Mucosa of rectum (tissue), 2 donors: ENCODE measurements around the gene PLEKHG4B.

Experiments used
- H3K27ac ChIP-seq, 2 donors: one replicate each; pipeline ENCODE4 v1.7.0; 2013; ENCODE audit warnings: inconsistent platforms in 2 of 2, low read depth in 2 of 2, low read length in 2 of 2
- H3K27me3 ChIP-seq, 2 donors: one replicate each; pipeline ENCODE4 v1.7.0; 2013; ENCODE audit warnings: low read length in 2 of 2; ENCODE audit not compliant: control insufficient read depth in 2 of 2, insufficient read depth in 2 of 2
- H3K36me3 ChIP-seq, 2 donors: one replicate each; pipeline ENCODE4 v1.7.0; 2013; ENCODE audit warnings: low read length in 2 of 2; ENCODE audit not compliant: control insufficient read depth in 2 of 2, insufficient read depth in 2 of 2
- H3K4me1 ChIP-seq, 2 donors: one replicate each; pipeline ENCODE4 v1.7.0; 2013; ENCODE audit warnings: low read length in 2 of 2, mild to moderate bottlenecking in 1 of 2; ENCODE audit not compliant: control insufficient read depth in 2 of 2, insufficient read depth in 2 of 2
- H3K4me3 ChIP-seq, 2 donors: one replicate each; pipeline ENCODE4 v1.7.0; 2013; ENCODE audit warnings: low read length in 2 of 2
- H3K9ac ChIP-seq, 2 donors: one replicate each; pipeline ENCODE4 v1.7.0; 2013; ENCODE audit warnings: low read length in 2 of 2, low read depth in 1 of 2, mild to moderate bottlenecking in 1 of 2
- H3K9me3 ChIP-seq, 2 donors: one replicate each; pipeline ENCODE4 v1.7.0; 2013; ENCODE audit warnings: low read length in 2 of 2; ENCODE audit not compliant: control insufficient read depth in 2 of 2
- donor health status: healthy.
- donor health status: Normal muscosa, but diverticular disease.

Gene PLEKHG4B

DNA sequence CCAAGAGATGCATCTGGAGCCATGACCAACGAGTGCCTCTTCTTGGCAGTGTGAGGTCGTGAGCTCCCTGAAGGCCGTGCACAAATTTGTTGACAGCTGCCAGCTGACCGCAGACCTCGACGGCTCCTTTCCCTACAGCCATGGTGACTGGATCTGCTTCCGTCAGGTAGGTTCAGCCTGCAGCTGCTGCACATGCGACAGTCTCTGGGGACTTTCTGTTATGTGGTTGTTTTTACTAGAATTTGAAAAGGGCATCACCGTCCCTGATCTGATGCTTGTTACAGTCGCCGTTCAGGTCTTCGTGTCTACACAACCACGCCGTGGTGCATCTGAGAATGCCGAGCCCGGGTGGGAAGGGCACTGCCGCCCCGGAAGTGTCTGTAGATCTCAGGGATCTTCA lies 62.9 kb downstream of the PLEKHG4B start:
- Histone ChIP-seq H3K9me3 (no peaks in the 10 kb centered on the region), H3K4me1 (no peaks in the 10 kb centered on the region), H3K27ac (no peak overlapping the region), H3K36me3 (no peaks in the 10 kb centered on the region), H3K27me3 (no peaks in the 10 kb centered on the region), H3K9ac (no peak overlapping the region), H3K4me3 (no peak overlapping the region)

GRCh38 chr5:155651-156410 lies 63.9 kb downstream of the PLEKHG4B start:
- Histone ChIP-seq H3K4me3 (no peak overlapping the region), H3K27me3 (no peaks in the 10 kb centered on the region), H3K36me3 (no peaks in the 10 kb centered on the region)

DNA sequence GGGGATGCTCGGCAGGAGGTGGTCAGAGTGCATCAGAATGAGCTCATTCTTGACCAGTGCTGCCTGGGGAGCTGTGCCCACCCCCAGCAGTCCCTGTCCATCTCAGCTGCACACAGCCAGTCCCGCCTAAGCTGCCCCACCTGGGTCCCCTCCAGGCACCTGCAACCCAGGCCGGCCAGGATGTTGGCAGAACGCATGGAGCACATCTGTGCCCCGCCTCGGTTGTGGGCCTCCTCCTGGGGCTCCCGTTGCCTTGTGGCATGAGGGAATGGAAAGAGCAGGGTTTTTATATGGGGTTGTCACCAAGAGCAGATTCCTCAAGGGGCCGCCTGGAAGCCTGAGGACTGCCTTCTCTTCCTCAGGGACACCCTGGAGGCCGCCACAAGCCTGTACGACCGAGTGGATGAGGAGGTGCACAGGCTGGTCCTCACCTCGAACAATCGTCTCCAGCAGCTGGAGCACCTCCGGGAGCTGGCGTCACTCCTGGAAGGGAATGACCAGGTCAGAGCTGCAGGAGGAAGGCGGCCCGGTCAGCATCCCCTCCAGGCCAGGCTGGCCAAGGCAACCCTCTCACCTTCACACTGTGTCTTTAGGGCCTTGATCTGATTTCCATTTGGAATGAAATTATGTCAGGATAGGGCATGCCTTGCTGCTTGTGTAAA lies 64.6 kb downstream of the PLEKHG4B start:
- no peak overlapping the region for H3K9ac ChIP-seq
- no peak overlapping the region for H3K27ac ChIP-seq
- no peaks in the 10 kb centered on the region for H3K36me3 ChIP-seq
- no peaks in the 10 kb centered on the region for H3K9me3 ChIP-seq
- H3K4me3 ChIP-seq: no peak overlapping the region
- H3K4me1 ChIP-seq: no peaks in the 10 kb centered on the region
- H3K27me3 ChIP-seq: no peaks in the 10 kb centered on the region

More at GRCh38 chr5:155651-156410, 63.9 kb downstream of the PLEKHG4B start:
- Histone ChIP-seq H3K9me3 (no peaks in the 10 kb centered on the region), H3K9ac (no peak overlapping the region), H3K27ac (no peak overlapping the region), H3K4me1 (no peaks in the 10 kb centered on the region)

DNA sequence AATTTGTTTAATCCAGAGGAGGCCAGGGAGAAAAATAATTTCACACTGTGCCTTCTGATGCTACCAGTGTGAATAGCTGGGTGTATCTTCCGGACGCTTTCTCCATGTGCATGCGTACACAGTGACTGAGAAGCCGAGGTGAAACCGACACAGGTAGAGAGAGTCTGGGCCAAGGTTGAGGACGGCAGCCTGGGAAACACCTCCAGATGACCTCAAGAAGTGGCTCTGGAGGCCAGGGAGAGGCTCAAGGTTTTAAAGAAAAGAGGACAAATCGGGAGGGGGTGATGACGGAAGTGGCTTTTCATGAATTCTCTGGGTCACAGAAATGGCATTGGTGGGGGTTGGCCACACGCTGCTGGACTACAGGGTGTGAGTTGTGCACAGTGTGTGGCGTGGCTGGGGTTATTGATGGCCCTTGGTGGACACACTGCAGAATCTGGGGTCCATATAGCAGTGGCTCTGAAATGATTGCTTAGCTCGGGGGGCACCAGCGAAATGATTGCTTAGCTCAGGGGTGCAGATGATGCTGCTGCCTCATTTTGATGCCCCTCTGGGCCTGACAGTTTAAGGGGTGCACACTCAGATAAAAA lies 65.3 kb downstream of the PLEKHG4B start:
- Histone ChIP-seq H3K36me3 (no peaks in the 10 kb centered on the region), H3K9me3 (no peaks in the 10 kb centered on the region)

DNA sequence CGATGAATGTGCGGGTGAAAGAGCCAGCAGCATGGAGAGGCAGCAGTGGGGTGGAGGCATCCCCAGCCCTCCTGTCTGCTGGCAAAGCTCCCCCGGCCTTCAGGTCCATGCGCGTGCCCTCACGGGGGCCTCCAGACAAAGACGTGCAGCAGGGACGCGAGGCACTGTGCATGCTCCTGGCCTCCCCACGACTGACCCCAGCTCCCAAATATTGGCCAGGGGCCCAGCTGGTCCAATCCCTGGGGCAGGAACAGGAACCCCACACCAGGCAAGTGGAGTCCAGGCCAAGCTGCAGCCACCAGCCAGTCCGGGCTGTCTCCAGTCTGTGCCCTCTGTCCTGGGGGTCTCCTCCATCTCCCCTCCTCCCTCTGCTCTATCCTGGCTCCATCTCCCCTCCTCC lies 65.8 kb downstream of the PLEKHG4B start:
- Histone ChIP-seq H3K27me3 (no peaks in the 10 kb centered on the region), H3K4me1 (no peaks in the 10 kb centered on the region), H3K9me3 (no peaks in the 10 kb centered on the region), H3K4me3 (no peak overlapping the region), H3K36me3 (no peaks in the 10 kb centered on the region), H3K9ac (no peak overlapping the region), H3K27ac (no peak overlapping the region)

More for the DNA sequence above, 65.3 kb downstream of the PLEKHG4B start:
- Histone ChIP-seq H3K4me1 (no peaks in the 10 kb centered on the region), H3K9ac (no peak overlapping the region), H3K27ac (no peak overlapping the region), H3K27me3 (no peaks in the 10 kb centered on the region), H3K4me3 (no peak overlapping the region)

DNA sequence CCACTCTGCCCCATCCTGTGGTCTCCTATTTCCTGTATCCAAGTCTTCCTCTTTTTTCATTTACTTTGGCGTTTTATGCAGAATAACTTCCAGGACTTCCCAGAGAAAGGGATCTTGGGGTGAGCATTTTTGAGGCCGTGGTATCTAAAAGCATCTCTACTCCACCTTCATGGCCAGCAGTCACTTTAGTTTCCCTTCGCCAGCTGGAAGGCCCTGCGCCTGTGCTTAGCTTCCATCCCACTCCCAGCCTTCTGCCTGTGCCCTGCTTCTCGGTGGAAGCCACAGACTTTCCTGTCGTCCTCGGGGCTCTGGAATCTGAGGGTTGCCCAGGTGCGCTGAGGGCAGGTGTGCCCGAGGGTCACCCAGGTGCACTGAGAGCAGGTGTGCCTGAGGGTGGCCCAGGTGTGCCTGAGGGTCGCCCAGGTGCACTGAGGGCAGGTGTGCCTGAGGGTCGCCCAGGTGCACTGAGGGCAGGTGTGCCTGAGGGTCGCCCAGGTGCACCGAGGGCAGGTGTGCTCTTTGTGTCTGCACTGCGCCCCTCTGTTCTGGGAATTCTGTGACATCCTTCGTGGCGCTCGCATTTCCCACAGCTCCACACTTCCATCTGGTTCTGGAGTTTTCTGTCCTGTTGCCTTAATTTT lies 67.0 kb downstream of the PLEKHG4B start:
- H3K27me3 ChIP-seq: no peaks in the 10 kb centered on the region

DNA sequence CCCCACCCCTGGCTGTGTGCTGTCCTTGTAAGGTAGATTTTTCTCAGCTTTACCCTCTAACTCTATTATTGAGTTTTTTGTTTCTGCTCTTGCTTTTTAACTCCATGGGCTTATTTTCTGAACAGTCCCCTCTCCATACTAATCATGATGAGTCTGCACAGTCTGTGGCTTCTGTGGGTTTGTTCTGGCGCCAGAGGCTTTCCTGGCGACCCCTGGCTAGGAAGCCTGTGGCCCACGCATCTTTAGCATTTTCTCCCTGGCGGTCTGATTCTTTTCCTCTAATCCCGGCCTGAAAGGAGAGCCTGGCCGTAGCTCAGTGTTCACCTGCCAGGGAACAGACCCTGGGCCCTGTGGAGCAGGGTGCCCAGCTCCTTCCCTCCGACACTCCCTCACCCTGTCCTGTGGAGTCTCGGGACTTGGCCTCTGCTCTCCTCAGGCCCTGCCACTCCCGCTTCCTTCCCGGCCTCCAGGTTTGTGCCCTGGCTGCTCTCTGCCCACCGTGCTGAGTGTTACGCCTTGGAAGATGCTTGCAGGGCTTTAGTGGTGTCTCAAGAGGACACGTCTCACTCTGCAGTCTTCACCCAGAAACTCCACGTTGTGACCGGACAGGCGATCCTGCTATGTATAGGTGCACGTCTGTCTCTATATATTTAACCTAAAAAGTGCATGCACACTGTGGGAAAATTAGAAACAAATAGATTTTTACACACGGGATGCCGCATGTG lies 67.6 kb downstream of the PLEKHG4B start:
- no peak overlapping the region for H3K4me3 ChIP-seq
- no peaks in the 10 kb centered on the region for H3K9me3 ChIP-seq
- no peaks in the 10 kb centered on the region for H3K27me3 ChIP-seq
- H3K9ac ChIP-seq: no peak overlapping the region
- no peak overlapping the region for H3K27ac ChIP-seq
- H3K36me3 ChIP-seq: no peaks in the 10 kb centered on the region
- no peaks in the 10 kb centered on the region for H3K4me1 ChIP-seq

More for the DNA sequence above, 67.0 kb downstream of the PLEKHG4B start:
- Histone ChIP-seq H3K36me3 (no peaks in the 10 kb centered on the region), H3K9ac (no peak overlapping the region), H3K9me3 (no peaks in the 10 kb centered on the region), H3K4me1 (no peaks in the 10 kb centered on the region), H3K27ac (no peak overlapping the region), H3K4me3 (no peak overlapping the region)

DNA sequence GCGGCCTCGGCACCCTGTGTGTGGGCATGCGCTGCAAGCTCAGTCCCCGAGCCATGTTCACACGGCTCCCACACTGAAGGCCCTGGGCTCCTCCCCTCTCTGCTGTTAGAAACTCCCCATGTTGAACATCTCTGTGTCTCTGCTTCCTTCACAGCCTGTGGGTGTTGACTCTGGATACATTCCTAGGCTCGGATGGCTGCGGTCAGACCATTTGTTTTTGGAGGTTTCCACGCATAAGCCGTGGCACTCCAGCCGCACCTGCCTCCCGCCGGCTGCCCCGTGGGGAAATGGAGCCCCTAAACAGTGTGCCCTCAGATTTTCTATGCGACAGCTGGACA lies 68.2 kb downstream of the PLEKHG4B start:
- no peaks in the 10 kb centered on the region for H3K36me3 ChIP-seq
- H3K27me3 ChIP-seq: no peaks in the 10 kb centered on the region
- no peak overlapping the region for H3K4me3 ChIP-seq
- no peak overlapping the region for H3K27ac ChIP-seq
- no peak overlapping the region for H3K9ac ChIP-seq
- H3K4me1 ChIP-seq: no peaks in the 10 kb centered on the region
- H3K9me3 ChIP-seq: no peaks in the 10 kb centered on the region

- Histone ChIP-seq H3K27me3 (no peaks in the 10 kb centered on the region), H3K36me3 (no peaks in the 10 kb centered on the region), H3K4me3 (no peak overlapping the region), H3K9ac (no peak overlapping the region), H3K9me3 (no peaks in the 10 kb centered on the region), H3K27ac (no peak overlapping the region), H3K4me1 (no peaks in the 10 kb centered on the region)
Observed at GRCh38 chr5:160921-161802, 69.2 kb downstream of the PLEKHG4B start.
